Ishikawa (cell line): ENCODE results near the gene ST6GALNAC3.

Experiments used
- CEBPB ChIP-seq: IDR thresholded peaks from 2 replicates; pipeline ENCODE4 v1.6.1; 2012
- CREB1 ChIP-seq: IDR thresholded peaks from 2 replicates; pipeline ENCODE4 v1.6.1; 2012; ENCODE audit warnings: low read depth
- EGR1 ChIP-seq: IDR thresholded peaks from 2 replicates; pipeline ENCODE4 v1.6.1; 2012
- EP300 ChIP-seq: IDR thresholded peaks from 2 replicates; pipeline ENCODE4 v1.6.1; 2012; ENCODE audit warnings: borderline replicate concordance
- FOXM1 ChIP-seq: IDR thresholded peaks from 2 replicates; pipeline ENCODE4 v1.6.1; 2012; ENCODE audit warnings: low read depth, borderline replicate concordance
- NFIC ChIP-seq: IDR thresholded peaks from 2 replicates; pipeline ENCODE4 v1.6.1; 2012
- RAD21 ChIP-seq: IDR thresholded peaks from 2 replicates; pipeline ENCODE4 v1.6.1; 2012; ENCODE audit warnings: low read depth
- REST ChIP-seq: IDR thresholded peaks from 2 replicates; pipeline ENCODE4 v1.6.1; 2012; ENCODE audit warnings: low read depth, mild to moderate bottlenecking
- TAF1 ChIP-seq: IDR thresholded peaks from 2 replicates; pipeline ENCODE4 v1.6.1; 2012; ENCODE audit warnings: low read depth, mild to moderate bottlenecking
- TCF12 ChIP-seq: IDR thresholded peaks from 2 replicates; pipeline ENCODE4 v1.6.1; 2012; ENCODE audit warnings: low read depth
- TEAD4 ChIP-seq: IDR thresholded peaks from 2 replicates; pipeline ENCODE4 v1.6.1; 2012
- YY1 ChIP-seq: IDR thresholded peaks from 2 replicates; pipeline ENCODE4 v1.6.1; 2012; ENCODE audit warnings: low read depth
- ZBTB7A ChIP-seq: IDR thresholded peaks from 2 replicates; pipeline ENCODE4 v1.6.1; 2012; ENCODE audit warnings: low read depth
- TF ChIP-seq, protein P1 (sequence below): IDR thresholded peaks from 2 replicates; pipeline ENCODE4 v1.6.1; 2012
- TF ChIP-seq, protein P2 (sequence below): IDR thresholded peaks from 2 replicates; pipeline ENCODE4 v1.6.1; 2012

ST6GALNAC3 gene

DNA sequence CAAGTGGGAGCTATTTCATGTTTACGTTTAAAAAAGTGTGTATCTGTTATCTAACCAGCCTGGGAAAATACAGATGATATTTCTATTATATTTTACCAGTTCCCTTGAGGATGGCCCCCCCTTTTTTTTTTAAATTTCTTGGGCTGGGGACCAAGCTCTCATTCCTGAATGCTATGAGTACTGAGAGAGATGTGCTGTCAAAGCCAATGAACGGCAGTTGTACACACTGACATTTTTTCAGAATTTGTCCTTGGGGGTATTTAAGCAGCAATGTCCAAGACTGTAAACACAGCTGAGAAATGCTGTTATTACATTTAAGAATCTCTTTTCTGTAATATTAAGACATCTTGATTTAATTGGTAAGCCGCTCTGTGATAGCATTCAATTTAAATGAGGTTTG, 177.9 kb downstream of the ST6GALNAC3 start:
- TF ChIP-seq YY1 (no peak), TAF1 (no peak), NFIC (no peak), RAD21 (no peak), REST (no peak), TCF12 (no peak), EGR1 (no peak), CEBPB (no peak), EP300 (no peak), TEAD4 (no peak), CREB1 (no peak), FOXM1 (no peak)
- TF ChIP-seq, protein P1, sequence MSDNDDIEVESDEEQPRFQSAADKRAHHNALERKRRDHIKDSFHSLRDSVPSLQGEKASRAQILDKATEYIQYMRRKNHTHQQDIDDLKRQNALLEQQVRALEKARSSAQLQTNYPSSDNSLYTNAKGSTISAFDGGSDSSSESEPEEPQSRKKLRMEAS = no peak
- TF ChIP-seq, protein P2, sequence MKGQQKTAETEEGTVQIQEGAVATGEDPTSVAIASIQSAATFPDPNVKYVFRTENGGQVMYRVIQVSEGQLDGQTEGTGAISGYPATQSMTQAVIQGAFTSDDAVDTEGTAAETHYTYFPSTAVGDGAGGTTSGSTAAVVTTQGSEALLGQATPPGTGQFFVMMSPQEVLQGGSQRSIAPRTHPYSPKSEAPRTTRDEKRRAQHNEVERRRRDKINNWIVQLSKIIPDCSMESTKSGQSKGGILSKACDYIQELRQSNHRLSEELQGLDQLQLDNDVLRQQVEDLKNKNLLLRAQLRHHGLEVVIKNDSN = no peak

DNA sequence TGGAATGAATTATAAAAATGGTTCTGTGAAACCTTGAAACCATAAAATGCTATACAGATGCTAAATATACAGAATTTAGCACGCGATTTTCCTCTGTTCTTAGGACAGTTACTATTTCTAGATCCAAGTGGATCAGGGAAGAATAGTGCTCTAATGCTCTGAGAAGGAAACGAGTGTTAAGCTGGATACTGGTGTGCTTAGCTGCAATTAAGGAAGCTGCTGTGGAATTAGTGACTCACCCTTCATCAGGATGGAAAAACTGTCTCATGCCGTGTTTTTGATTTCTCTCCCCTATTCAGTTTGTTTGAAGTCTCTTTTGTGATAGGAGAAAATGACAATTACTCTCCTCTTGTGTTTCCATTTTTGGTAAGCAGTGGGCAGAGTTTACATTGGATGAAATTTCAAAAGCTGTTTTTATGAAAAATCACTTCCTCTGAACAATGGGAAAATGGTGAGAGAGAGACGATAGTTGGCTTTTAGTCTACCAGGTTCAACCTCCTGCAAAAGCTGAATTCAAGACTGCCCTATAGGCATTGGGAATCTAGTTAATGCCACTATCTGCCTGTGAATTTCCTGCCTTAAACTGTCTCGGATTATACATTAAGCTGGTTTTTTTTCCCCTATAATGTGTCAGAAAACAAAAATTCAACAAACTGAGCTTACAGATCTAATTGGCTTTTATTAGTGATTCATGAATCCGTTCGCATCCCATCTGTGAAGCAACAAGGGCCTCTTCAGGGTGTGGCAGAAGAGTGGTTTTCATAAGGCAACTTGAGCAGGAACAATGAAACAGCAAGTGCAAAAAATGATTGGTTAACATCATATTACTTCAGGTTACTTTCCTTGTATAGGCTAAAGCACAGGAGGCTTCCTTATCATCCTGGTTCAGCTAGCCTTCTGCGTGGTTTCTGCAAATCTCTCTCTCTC, 179.8 kb downstream of the ST6GALNAC3 start:
- no peak for TF ChIP-seq EGR1
- TF ChIP-seq EP300 = no peak
- TF ChIP-seq, protein P1 = no peak

DNA sequence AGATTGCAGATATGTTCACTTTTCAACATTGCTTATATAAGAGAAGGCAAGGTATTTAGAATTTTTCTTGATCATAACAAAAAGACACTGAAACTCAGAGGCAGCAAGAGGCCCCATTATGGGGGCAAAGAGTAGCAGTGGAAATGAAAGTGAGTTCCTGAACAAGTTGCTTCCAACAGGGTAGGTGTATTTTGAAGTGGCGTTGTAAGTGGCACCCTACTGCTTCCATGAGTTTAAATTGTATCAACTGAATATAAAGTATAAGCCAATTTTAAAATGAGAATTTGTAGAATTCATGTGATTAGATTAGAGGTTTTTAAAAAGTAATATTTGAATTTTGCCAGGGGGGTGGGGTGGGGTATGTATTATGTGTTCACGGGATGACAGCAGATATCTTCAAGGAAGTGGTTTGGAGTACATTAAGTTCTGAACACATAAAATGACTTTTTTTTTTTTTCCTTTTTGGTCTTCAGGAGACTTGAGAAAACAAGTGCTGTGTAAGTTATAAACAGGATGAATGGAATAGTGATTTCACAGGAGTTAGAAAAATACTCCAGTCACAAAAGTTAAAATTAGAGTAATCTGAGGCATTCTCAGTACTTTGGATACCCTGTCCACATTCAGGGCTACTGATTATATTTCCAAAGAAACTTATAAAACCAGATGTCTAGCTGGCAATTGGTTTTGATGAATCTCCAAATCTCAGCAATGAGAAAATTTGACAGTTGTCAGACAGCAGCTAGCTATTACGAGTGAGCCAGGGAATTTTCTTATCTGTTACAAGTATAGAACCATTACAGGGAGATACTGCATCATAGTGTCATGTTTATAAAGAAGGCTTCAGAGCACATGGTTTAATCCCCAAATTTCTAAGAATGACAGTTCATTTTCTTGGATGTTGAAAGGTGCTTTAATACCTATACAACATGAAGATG, 182.0 kb downstream of the ST6GALNAC3 start:
- TF ChIP-seq TCF12 = no peak
- TF ChIP-seq CEBPB = no peak
- no peak for TF ChIP-seq CREB1
- TF ChIP-seq REST = no peak
- TF ChIP-seq FOXM1 = no peak
- no peak for TF ChIP-seq YY1
- no peak for TF ChIP-seq ZBTB7A
- no peak for TF ChIP-seq EP300
- TF ChIP-seq, protein P1 = no peak
- TF ChIP-seq RAD21 = no peak
- no peak for TF ChIP-seq TAF1
- no peak for TF ChIP-seq EGR1
- no peak for TF ChIP-seq NFIC
- TF ChIP-seq, protein P2 = no peak
- no peak for TF ChIP-seq TEAD4

GRCh38 chr1:76257823-76258222, 183.3 kb downstream of the ST6GALNAC3 start:
- TF ChIP-seq RAD21 = no peak

DNA sequence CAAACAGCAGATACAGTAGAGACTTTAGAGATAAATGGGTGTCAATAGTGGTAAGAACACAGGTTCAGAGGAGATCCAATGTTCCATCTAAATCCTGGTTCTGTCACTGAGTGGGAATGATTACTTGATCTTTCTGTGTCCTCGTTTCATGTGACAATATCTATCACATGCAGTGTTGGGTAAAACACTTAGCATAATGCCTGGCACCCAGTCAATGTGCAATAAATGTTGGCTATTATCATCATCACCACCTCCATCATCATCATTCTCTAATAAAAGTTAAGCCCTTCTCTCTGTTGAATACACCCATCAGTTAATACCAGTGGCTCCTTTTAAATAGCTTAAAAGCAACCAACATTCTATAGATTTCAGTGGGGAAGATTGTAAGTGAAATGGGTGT, 184.7 kb downstream of the ST6GALNAC3 start:
- TF ChIP-seq TAF1 = no peak
- TF ChIP-seq EP300 = no peak
- TF ChIP-seq REST = no peak
- no peak for TF ChIP-seq FOXM1
- no peak for TF ChIP-seq TEAD4
